ENCODE results near the gene IMPDH1. TPM values are rescaled to one million over a fixed set of nuclear protein-coding genes. Genes with fewer than 3 reads are reported as not detected.

The IMPDH1 gene
- total RNA-seq, 4 donors from 2014 or later, result 29.1 to 72.1 (median 56.0) TPM

- Histone ChIP-seq H3K27ac (replicated peaks in 1 of 4) (no peak overlapping the region), H3K4me3 (no peak overlapping the region), H3K36me3 (no peaks in the 10 kb centered on the region), H3K9me3 (no peaks in the 10 kb centered on the region), H3K27me3 (no peaks in the 10 kb centered on the region), H3K4me1 (no peaks in the 10 kb centered on the region)
- DNase-seq (ENCODE audit: extremely low spot score), result no peak
- intact Hi-C loops (cut with DNase I), result no loop called here
- WGBS, result 97% methylated on average over 3 of the region's 3 CpGs
- no peak for TF ChIP-seq POLR2A (IDR thresholded peaks at IDR 0.05; ENCODE audit: low read depth)
- TF ChIP-seq POLR2AphosphoS5 (IDR thresholded peaks at IDR 0.05), result no peak
- TF ChIP-seq, protein P1, sequence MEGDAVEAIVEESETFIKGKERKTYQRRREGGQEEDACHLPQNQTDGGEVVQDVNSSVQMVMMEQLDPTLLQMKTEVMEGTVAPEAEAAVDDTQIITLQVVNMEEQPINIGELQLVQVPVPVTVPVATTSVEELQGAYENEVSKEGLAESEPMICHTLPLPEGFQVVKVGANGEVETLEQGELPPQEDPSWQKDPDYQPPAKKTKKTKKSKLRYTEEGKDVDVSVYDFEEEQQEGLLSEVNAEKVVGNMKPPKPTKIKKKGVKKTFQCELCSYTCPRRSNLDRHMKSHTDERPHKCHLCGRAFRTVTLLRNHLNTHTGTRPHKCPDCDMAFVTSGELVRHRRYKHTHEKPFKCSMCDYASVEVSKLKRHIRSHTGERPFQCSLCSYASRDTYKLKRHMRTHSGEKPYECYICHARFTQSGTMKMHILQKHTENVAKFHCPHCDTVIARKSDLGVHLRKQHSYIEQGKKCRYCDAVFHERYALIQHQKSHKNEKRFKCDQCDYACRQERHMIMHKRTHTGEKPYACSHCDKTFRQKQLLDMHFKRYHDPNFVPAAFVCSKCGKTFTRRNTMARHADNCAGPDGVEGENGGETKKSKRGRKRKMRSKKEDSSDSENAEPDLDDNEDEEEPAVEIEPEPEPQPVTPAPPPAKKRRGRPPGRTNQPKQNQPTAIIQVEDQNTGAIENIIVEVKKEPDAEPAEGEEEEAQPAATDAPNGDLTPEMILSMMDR (IDR thresholded peaks at IDR 0.05), result no peak
- TF ChIP-seq EP300 (IDR thresholded peaks at IDR 0.05), result no peak
These were observed 7.3 kb upstream of the IMPDH1 start for GRCh38 chr7:128417071-128417470.

DNA sequence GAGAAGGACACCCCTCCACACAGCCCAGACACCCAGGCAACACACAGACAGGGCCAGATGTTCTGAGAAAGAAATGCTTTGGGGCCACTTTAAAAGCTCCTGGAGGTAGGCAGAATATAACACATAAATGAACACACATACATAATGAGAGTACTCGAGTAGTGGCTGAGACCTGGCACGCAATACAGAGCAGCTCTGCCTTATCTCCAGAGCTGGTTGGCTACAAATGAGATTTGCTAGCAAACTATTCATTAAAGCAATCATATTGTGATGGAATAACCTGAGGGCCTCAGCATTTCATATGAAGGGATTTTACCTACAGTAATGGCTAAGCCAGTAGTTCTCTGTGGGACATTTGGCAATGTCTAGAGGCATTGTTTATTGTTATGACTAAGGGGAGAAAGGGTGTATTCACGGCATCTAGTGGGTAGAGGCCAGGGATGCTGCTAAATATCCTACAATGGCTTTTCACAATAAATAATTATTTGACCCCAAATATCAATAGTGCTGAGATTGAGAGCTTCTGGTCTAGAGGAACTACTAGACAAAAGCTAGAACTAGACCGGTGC lies 5.5 kb upstream of the IMPDH1 start:
- 83% methylated on average over 4 of the region's 4 CpGs for WGBS
- no peak for DNase-seq (ENCODE audit: extremely low spot score)
- H3K27me3 ChIP-seq, result no peaks in the 10 kb centered on the region
- H3K4me3 ChIP-seq, result no peak overlapping the region
- peaks cover 7 to 10% (median 8%) of the 10 kb centered on the region in 4 donors for H3K4me1 ChIP-seq
- TF ChIP-seq, protein P1 (IDR thresholded peaks at IDR 0.05), result no peak
- TF ChIP-seq POLR2A (IDR thresholded peaks at IDR 0.05; ENCODE audit: low read depth), result no peak
- no peak for TF ChIP-seq EP300 (IDR thresholded peaks at IDR 0.05)
- TF ChIP-seq POLR2AphosphoS5 (IDR thresholded peaks at IDR 0.05), result no peak
- H3K36me3 ChIP-seq, result no peaks in the 10 kb centered on the region
- intact Hi-C loops (cut with DNase I), result no loop called here
- no peak overlapping the region for H3K27ac ChIP-seq (replicated peaks in 1 of 4)
- H3K9me3 ChIP-seq, result no peaks in the 10 kb centered on the region

GRCh38 chr7:128410451-128410753 lies 620 bp upstream of the IMPDH1 start:
- TF ChIP-seq POLR2AphosphoS5 (IDR thresholded peaks at IDR 0.05), result no peak
- TF ChIP-seq POLR2A (IDR thresholded peaks at IDR 0.05; ENCODE audit: low read depth), result no peak
- no peak for TF ChIP-seq EP300 (IDR thresholded peaks at IDR 0.05)
- TF ChIP-seq, protein P1 (IDR thresholded peaks at IDR 0.05), result no peak
- H3K27me3 ChIP-seq, result no peaks in the 10 kb centered on the region
- intact Hi-C loops (cut with DNase I), result no loop called here
- DNase-seq (ENCODE audit: extremely low spot score), result no peak
- H3K4me1 ChIP-seq, result peaks cover 38 to 50% (median 46%) of the 10 kb centered on the region in 4 donors
- H3K27ac ChIP-seq (replicated peaks in 1 of 4), result peak overlapping the region; percentile 89 to 97 (median 92)
- peak overlapping the region; percentile 63 to 91 (median 71) for H3K4me3 ChIP-seq
- H3K36me3 ChIP-seq, result no peaks in the 10 kb centered on the region
- H3K9me3 ChIP-seq, result no peaks in the 10 kb centered on the region
- 2% methylated on average over 6 of the region's 6 CpGs for WGBS

DNA sequence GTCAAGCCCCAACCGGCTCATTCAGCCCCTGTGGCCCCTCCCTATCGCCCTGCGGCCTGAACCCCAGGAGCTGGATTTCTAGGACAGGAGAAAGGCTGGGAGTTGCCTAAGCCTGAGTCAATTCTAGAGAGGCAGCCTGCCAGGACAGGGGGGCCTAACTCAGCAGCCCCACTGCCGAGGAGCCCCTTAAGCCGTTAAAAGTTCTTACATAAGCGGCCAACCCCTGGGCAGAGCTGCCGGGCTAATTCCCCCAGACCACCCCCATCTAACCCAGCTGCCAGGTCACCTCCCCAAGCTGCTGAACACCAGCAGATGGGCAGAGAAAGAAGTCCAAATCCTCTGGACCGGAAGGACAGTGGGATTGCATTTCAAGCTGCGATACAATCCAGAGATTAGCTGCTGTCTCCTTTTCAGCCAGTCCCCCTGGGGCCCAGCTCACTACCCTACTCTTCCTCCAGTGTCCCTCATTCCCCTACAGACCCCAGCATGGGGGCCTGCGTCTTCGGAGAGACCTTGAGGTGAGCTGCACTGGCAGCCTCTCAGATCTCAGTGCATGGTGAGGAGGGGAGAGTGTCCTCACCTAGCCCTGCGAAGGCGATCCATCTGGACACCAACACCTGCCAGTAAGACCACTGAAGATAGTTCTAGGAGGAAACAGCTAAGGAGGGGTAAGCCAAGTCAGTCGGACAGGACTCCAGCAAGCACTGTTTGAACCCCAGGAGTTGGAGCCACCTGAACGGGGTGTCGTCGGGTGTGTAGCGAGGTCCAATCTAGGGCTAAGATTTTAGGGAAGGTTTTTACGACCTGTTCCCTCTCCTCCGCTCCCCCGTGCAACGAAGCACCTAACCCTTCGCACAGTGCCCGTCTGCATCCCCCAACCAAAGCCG lies 830 bp downstream of the IMPDH1 start:
- intact Hi-C loops (cut with DNase I), result loop anchor here (10.0 kb wide), 1 partner anchor 46 kb away; the partner anchor contains the start of gene HILPDA
- no peak for DNase-seq (ENCODE audit: extremely low spot score)
- Histone ChIP-seq H3K27ac (replicated peaks in 1 of 4) (peak overlapping the region; percentile 89 to 97 (median 92)), H3K36me3 (no peaks in the 10 kb centered on the region), H3K4me3 (peak overlapping the region; percentile 63 to 91 (median 71)), H3K9me3 (no peaks in the 10 kb centered on the region), H3K4me1 (peaks cover 49 to 64% (median 60%) of the 10 kb centered on the region in 4 donors), H3K27me3 (no peaks in the 10 kb centered on the region)
- TF ChIP-seq POLR2A (IDR thresholded peaks at IDR 0.05; ENCODE audit: low read depth), result no peak
- whole genome bisulfite sequencing, result 24% methylated on average over 21 of the region's 25 CpGs

Measured in esophagus muscularis mucosa (tissue), 4 donors.